A204.1 (cell line): ENCODE measurements around the gene MTA1.

Experiments
- FAIRE-seq: peaks from 2 replicates; lab custom pipeline; 2012; peaks lifted over from hg19 to GRCh38; lab: Jason Lieb, UNC

Gene MTA1

DNA sequence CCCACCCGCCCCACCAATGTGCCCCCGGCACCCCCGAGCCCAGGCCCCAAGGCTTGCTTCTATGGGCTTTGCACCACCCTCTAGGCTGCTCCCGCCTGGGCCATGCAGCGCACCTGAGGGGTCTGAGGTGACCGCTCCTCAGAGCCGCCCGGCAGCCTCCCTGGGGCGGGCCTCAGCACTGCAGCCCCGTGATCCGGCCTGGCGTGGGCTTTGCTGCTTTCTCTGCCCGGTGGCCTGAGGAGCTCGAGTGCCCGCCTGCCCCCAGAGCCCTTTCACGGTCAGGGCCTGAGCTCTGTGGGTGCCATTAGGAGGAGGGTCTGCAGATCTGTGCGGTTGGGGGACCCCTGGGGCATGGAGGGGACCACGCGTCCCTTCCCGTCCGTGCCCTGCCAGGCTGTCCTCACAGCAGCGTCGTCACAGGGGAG is 6.2 kb downstream of the MTA1 start:
- no peak for FAIRE-seq

- FAIRE-seq: no peak
These were observed 6.9 kb downstream of the MTA1 start for GRCh38 chr14:105426416-105427130.

DNA sequence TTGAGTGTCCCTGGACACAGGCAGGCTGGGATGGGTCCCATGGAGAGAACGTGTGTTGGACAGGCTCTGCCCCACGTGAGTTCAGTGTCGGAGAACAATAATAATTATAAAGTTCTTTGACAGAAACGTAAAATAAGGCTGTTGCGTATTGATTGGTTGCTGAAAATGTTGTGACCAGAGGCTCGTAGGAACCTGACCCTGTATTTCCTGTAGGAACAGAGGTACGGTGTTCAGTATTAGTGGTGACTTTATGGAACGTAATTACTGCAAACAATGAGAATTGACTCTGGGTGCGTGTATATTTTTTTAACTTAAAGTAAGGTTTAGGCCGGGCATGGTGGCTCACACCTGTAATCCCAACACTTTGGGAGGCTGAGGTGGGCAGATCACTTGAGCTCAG is 7.8 kb downstream of the MTA1 start:
- no peak for FAIRE-seq

DNA sequence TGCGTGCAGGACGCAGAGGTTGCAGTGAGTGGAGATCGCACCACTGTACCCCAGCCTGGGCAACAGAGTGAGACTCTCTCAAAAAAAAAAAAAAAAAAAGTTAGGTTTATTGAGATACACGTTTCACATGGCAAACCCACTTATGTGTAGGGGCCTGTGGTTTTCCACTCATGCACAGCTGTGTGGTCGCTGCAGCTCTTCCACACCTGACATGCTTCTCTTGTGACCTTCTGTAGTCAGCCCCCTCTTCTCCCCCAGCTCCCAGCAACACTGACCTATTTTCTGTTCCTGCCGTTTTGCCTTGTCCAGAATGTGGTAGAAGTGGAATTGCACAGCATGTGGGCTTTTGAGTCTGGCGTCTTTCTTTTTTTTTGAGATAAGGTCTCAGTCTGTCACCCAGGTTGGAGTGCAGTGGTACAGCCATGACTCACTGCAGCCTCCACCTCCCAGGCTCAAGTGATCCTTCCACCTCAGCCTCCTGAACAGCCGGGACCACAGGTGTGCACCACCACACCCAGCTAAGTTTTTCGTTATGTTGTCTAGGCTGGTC is 8.4 kb downstream of the MTA1 start:
- no peak for FAIRE-seq

DNA sequence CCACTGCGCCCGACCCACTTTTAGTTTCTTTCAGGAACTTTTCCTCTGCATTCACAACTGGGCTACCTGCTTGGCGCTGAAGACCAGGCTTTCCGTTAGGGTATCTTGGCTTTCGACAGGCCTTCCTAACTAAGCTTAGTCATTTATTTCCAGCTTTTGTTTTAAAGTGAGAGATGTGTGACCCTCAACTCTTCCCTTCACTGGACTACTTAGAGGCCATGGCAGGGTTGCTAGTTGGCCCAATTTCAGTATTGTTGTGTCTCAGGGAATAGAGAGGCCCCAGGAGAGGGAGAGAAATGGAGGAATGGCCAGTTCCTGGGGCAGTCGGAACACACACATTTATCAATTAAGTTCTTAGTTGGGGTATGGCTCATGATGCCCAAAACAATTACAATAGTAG is 10.4 kb downstream of the MTA1 start:
- FAIRE-seq: no peak

- no peak for FAIRE-seq
These were observed 10.9 kb downstream of the MTA1 start for GRCh38 chr14:105430565-105430964.

- FAIRE-seq: no peak
These were observed 11.6 kb downstream of the MTA1 start for GRCh38 chr14:105431256-105431655.

- no peak for FAIRE-seq
These were observed 13.0 kb downstream of the MTA1 start for GRCh38 chr14:105432657-105433056.

DNA sequence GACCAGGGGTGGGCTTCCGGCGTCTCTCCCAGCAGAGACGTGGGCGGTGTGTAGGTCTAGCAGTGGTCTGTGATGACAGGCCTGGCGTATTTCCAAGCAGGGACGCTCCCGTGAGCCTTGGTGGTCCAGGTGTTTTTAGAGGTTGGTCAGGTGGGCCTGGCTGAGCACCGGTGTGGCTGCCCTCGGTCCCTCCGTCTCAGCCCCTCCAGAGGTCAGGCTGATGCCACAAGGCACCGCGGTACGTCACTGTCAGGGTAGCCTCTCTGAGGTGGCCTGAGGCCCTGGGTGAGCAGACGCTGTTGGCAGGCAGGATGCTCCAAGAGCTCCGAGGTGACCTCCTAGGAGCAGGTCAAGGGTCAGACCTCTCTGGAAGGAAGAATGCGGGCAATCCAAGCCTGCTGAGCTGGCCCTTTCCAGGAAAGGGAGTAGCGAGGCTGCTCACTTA is 13.6 kb downstream of the MTA1 start:
- no peak for FAIRE-seq

- FAIRE-seq: no peak
These were observed 16.8 kb downstream of the MTA1 start for GRCh38 chr14:105436402-105436801.

DNA sequence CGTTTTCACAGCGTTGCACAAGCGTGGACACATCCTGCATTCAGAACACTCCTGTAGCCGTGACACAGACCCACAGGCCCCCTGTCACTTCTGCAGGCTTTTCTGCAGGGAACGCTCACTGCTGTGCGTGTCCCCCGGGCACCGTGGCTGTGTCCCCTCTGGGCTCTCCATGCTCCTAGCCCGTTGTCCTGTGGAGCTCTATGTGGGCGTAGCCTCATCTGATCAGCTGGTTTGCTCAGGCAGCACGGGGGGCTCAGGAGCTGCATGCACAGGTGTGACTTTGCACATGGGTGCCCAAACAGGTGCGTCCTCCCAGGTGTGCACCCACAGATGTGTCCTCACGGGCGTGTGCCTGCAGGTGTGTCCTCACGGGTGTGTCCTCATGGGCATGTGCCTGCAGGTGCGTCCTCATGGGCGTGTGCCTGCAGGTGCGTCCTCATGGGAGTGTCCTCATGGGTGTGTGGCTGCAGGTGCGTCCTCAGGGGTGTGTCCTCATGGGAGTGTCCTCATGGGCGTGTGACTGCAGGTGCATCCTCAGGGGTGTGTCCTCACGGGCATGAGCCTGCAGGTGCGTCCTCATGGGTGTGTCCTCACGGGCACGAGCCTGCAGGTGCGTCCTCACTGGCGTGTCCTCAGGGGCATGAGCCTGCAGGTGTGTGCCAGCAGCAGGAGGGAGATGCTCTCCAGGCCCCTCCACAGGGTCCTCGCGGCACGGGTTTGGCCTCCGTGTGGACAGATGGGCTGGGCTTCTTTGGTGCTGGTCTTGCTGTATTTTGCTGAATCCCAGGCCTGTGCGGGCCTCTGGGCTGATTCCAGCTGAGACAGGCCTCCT is 17.5 kb downstream of the MTA1 start:
- FAIRE-seq: no peak

DNA sequence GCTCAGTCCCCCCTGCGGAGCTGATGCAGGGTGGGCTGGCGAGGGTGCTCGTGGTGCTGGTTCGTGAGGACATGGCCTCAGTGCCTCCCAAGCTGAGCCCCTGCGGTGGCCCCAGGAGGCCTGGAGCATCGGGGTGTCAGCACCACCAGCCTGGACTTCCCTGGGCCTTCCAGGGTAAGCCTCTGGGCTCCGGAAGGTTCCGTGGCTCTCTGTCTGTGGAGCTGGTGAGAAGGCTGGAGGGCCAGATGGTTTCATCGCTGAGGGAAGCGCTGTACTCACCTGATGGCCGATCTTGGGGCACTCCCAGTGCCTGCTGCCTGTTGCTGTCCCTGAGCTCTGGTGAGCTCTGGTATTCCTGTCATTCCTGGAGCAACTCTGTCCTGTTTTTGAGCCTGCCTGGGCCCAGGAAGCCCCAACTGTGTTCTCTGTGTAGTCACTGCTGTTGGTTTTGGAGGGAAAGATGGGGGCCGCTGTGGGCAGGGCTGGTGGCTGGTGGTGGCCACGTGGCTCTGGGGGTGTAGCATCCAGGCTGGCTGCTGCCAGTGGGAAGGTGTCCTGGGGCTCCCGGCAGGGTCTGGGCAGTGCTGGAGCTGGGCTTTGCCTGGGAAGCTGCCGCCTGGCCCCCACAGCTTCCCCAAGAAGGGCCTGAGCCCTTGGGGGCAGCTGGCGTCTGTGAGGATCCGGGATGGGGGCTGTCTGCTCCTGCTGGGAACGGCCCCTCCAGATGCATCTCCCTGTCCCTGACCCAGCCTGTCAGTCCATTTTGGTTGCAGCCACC is 18.3 kb downstream of the MTA1 start:
- no peak for FAIRE-seq

- FAIRE-seq: no peak
These were observed 19.6 kb downstream of the MTA1 start for GRCh38 chr14:105439179-105439578.

DNA sequence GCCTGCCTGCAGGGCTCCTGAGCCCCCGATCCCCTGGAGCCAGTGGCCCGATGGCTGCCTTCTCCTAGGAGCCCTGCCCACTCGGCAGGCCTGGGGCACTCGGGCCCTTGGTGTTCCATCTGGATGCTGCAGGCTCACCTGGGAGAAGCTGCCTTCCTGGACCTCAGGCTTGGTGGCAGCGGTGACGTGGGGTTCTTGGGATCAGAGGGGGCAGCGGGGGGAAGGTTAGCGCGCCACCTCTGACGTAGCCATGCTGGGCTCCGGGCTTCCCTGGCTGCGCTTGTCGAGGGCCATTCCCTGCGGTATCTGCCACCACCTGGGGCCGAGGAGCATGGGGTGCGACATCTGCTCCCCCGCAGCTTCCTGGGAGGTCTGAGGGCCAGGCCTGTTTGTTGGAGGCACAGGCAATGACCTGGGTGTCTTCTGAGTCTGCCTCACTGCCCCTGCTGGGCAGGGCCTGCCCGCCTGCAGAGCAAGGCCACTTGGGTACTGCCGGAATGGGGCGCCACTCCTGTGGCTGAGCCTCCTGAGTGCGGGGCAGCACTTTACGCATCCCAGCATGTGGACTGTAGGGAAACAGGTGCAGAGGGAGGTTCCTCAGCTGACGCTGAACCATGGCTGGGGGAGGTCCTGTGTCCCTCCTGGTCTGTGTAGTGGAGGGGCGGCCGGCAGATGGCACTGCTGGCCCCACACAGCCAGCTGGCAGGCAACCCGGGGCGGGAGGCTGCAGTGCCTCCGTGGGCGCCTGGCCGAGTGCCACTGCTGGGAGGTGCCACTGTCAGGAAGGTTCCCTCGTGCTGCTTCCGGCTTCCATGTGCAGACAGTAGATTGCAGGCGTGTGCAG is 20.3 kb downstream of the MTA1 start:
- FAIRE-seq: no peak

- FAIRE-seq: no peak
These were observed 20.9 kb downstream of the MTA1 start for GRCh38 chr14:105440554-105440900.

GRCh38 chr14:105440992-105441391 is 21.4 kb downstream of the MTA1 start:
- FAIRE-seq: no peak

DNA sequence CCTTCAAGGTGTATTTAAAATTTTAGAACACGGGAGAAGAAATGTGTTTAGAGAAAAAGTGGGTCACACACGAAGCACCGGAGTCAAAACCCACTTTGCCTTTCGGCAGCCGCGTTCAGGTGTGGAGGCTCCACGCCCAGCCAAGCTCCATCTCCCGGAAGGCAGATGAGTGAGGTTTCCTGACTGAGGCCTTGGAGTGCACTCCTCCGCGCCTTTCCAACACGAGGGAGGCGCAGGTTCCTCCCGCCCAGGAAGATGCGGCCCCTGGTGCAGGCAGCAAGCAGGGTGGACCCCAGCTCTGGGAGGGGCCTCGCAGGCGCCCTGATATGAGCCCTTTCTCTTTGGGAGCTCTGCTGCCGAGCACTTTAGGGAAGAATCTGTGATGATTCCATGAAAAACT is 22.5 kb downstream of the MTA1 start:
- no peak for FAIRE-seq

- no peak for FAIRE-seq
These were observed 23.2 kb downstream of the MTA1 start for GRCh38 chr14:105442834-105443233.

DNA sequence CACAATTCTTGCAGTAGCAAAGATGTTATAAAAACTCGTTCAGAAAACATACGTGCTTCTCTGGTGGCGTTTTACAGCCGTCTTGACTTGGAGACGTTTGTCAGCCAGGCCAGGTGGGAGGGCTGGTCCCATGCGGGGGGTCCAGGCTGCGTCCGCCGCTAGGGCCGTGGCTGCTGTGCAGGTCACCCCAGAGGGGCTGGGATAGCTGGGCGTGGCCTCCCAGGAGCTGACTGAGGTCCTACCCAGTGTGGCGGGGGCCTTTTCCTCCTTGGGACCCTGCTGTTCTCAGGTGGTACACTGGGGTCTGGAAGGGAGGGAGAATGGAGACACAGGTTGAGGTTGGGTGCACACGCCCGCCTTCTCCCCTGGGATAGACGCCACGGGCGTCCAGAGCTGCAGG is 25.2 kb downstream of the MTA1 start:
- no peak for FAIRE-seq

GRCh38 chr14:105445290-105445689 is 25.7 kb downstream of the MTA1 start:
- FAIRE-seq: no peak

- FAIRE-seq: no peak
These were observed 26.5 kb downstream of the MTA1 start for GRCh38 chr14:105445901-105446845.
